Suprapubic skin (tissue), 4 donors: ENCODE data around the gene FHL2.

Experiments used
- EP300 ChIP-seq: sonication (generic); formaldehyde crosslinking; IDR thresholded peaks from one replicate; pipeline ENCODE4 v1.6.1; 2017; ENCODE audit warnings: antibody characterized with exemption
- POLR2AphosphoS5 ChIP-seq, 3 donors: sonication (generic); formaldehyde crosslinking; IDR thresholded peaks; one replicate each; pipeline ENCODE4 v1.6.1; 2017; ENCODE audit warnings: antibody characterized with exemption in 3 of 3
- TF ChIP-seq, protein P1 (sequence below), 2 donors: fragments of 200-600 bp in 1 of 2; fragments of 450-650 bp in 1 of 2; sonication (generic) in 1 of 2; IDR thresholded peaks; one replicate each; pipeline ENCODE4 v1.5.1; 2016 to 2019; ENCODE audit warnings: antibody characterized with exemption in 2 of 2, mild to moderate bottlenecking in 1 of 2, moderate library complexity in 1 of 2

DNA sequence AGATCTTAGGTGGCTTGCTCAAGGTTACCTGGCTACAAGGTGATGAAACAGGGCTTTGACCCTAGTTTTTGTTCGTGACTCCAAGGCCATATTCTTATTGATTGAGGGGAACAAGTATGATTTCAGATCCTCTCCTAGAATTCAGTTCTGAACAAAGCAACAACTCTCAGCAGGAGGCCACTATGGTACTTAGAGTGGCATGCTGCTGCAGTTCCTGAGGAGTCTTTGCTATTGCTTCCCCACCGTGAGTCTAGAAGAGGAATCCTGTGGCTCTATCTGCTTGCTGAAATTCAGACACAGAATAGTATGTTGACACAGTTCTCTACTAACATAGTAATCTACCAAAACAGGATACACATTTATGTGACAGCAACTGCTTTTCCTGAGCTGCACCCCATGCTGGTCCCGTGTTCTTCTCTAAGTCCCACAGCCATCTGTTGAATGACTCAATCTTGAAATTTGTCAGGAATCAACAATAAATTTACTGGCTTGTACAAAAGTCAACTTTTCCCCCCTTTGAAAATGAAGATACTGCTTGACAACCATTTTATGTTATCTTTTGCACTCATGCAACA is 73.4 kb downstream of the FHL2 start:
- TF ChIP-seq, protein P1, sequence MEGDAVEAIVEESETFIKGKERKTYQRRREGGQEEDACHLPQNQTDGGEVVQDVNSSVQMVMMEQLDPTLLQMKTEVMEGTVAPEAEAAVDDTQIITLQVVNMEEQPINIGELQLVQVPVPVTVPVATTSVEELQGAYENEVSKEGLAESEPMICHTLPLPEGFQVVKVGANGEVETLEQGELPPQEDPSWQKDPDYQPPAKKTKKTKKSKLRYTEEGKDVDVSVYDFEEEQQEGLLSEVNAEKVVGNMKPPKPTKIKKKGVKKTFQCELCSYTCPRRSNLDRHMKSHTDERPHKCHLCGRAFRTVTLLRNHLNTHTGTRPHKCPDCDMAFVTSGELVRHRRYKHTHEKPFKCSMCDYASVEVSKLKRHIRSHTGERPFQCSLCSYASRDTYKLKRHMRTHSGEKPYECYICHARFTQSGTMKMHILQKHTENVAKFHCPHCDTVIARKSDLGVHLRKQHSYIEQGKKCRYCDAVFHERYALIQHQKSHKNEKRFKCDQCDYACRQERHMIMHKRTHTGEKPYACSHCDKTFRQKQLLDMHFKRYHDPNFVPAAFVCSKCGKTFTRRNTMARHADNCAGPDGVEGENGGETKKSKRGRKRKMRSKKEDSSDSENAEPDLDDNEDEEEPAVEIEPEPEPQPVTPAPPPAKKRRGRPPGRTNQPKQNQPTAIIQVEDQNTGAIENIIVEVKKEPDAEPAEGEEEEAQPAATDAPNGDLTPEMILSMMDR (IDR thresholded peaks at IDR 0.05), result no peak
- TF ChIP-seq EP300, result no peak
- TF ChIP-seq POLR2AphosphoS5 (IDR thresholded peaks at IDR 0.05), result no peak
